T47D (cell line): ENCODE data around the gene KIF3B.
A peak's percentile ranks its signal among the peaks of the same experiment; 100 is the strongest.

Source experiments
- DNase-seq, 2 experiments: peaks; one replicate each; pipeline versions ENCODE4 v3.0.0 to v3.0.0-alpha.2; 2011 to 2012; ENCODE audit warnings: low read depth in 1 of 2, low spot score in 1 of 2
- JUND ChIP-seq: IDR thresholded peaks from 2 replicates; pipeline ENCODE4 v1.6.1; 2012; ENCODE audit warnings: low read depth
- in situ Hi-C: cut with HindIII; loops from 2 replicates; pipeline ENCODE4 v1.10.0; 2016; ENCODE audit warnings: low sequenced_read_pairs, low pct_unique_long_range_greater_than_20kb

Gene KIF3B

DNA sequence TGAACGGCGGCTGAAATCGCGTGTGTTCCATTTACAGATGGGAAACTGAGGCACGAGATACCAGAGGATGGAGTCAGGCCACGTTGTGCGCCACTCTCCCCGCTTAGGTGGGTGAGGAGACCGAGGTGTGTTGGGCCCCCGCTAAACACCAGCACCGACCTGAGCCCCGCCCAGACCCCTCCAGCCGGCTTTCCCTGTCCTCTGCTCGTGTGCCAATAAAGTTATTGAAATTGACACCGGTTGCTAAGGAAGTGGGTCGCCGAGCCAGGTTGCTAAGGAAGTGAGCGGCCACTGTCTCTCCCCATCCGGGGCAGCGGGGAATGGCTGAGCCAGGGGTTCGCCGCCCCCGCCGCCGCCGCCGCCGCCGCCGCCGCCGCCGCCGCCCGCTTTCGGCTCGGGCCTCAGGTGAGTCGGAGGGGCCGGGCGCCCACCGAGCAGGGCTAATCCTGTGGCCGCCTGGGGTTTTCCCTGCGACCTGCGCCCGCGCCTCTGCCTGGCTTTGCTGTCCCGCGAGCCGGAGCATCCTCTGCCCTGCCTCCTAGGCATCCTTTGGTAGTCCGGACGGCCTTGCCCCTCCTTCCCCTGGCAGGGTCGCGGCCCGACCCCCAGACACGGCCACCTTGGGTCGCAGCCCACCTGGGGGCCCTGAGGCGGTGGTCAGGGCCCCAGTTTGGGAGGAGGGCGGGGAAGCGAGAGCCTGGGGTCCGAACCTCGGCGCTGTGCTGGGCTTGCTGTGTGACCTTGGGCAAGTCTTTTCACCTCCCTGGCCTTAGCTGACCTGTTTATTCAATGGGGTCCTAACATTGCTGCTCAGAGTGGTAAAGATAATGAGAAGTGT lies at the start of gene KIF3B:
Gene KIF3B (plus strand): TSS at position 291 of the 838 bp plus-strand sequence. CDS start 32,127 bp downstream, outside the sequence.
- in situ Hi-C loops, result no loop called here
- no peak for TF ChIP-seq JUND
- DNase-seq, result peak; percentile 95 to 97

GRCh38 chr20:32227744-32228688 lies 49.4 kb upstream of the KIF3B start:
- DNase-seq, result no peak
- no peak for TF ChIP-seq JUND
- in situ Hi-C loops, result no loop called here

GRCh38 chr20:32229251-32229747 lies 48.2 kb upstream of the KIF3B start:
- DNase-seq, result no peak
- TF ChIP-seq JUND, result no peak
- in situ Hi-C loops, result no loop called here

DNA sequence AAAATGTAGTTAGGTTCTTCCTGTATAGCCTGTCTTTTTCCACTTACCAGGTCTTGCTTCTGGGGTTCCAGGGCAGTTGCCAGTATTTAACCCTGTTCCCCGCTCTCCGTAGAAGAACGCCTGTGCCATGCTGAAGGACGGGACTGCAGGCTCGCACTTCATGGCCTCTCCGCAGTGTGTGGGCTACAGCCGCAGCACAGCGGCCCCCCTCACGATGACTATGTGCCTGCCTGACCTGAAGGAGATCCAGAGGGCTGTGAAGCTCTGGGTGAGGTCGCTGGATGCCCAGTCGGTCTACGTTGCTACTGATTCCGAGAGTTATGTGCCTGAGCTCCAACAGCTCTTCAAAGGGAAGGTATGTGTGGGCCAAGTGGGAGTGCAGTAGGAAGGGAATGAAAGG lies 46.7 kb upstream of the KIF3B start:
- in situ Hi-C loops, result no loop called here
- TF ChIP-seq JUND, result no peak
- DNase-seq, result no peak

GRCh38 chr20:32231245-32231644 lies 46.2 kb upstream of the KIF3B start:
- in situ Hi-C loops, result no loop called here
- no peak for DNase-seq
- TF ChIP-seq JUND, result no peak

DNA sequence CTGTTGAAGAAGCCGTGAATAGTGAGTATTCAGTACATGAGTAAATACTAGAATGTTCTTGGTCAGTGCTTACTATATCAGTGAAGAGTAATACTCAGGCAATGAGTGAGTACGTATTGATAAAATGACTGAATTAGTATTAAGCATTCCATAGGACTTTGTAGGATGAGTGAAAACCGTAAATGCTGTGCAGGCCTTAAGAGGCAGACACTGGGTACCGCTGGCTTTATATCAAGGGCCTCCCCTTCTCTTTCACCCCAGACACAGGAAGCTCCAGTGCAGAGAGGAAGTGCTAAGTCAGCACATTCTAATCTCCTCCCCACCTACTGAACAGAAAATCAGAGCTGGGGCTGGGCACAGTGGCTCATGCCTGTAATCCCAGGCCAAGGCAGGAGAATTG lies 45.6 kb upstream of the KIF3B start:
- no peak for DNase-seq
- in situ Hi-C loops, result no loop called here
- no peak for TF ChIP-seq JUND

DNA sequence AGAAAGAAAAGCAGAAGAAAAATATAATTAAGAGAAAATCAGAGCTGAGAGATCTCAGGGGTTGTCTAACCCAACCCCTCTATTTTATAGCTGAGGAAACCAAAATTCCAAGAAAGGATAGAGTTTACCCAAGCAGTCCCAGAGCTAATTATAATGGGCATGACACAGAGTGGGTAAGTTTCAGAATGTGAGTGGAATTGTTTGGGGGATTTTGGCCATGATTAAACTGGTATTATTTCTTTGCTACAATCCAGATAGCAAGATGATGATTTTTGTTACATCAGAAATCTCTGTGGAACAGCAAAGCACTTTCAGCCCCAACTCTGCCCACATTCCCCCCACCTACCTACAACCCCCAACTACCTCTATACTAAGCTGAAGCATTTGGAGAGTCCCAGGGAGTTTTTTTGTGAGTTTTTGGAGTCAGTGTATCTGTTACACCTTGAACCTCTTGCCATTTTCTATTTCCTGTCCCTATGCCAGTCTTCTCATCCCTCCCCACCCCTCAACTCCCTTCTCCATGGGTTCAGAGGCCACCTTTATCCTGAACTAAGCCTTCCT lies 45.0 kb upstream of the KIF3B start:
- no peak for DNase-seq
- in situ Hi-C loops, result no loop called here
- no peak for TF ChIP-seq JUND

- TF ChIP-seq JUND, result no peak
Measured at GRCh38 chr20:32233286-32233685, 44.2 kb upstream of the KIF3B start.

DNA sequence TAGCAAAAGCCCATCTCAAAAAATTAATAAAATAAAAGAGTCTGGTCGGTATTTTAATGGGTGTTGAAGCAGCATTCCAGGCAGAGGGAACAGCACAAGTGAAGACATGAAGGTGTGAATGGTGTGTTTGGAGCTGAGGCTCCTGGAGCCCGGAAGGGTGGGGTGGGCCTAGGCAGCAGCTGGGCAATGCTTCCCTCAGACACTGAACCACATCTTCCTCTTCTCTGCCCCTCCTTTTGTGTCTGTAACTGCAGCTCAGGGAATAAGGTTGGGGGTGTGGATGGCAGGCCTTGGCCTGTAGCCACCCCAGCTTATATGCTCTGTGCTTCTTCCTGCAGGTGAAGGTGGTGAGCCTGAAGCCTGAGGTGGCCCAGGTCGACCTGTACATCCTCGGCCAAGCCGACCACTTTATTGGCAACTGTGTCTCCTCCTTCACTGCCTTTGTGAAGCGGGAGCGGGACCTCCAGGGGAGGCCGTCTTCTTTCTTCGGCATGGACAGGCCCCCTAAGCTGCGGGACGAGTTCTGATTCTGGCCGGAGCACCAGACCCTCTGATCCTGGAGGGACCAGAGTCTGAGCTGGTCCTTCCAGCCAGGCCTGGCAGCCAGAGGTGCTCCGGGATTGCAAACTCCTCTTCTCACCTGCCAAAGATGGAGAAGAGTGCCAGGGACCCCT lies 43.2 kb upstream of the KIF3B start:
- TF ChIP-seq JUND, result no peak
- in situ Hi-C loops, result no loop called here
- DNase-seq, result no peak

More at GRCh38 chr20:32233286-32233685, 44.2 kb upstream of the KIF3B start:
- in situ Hi-C loops, result no loop called here
- DNase-seq, result no peak

DNA sequence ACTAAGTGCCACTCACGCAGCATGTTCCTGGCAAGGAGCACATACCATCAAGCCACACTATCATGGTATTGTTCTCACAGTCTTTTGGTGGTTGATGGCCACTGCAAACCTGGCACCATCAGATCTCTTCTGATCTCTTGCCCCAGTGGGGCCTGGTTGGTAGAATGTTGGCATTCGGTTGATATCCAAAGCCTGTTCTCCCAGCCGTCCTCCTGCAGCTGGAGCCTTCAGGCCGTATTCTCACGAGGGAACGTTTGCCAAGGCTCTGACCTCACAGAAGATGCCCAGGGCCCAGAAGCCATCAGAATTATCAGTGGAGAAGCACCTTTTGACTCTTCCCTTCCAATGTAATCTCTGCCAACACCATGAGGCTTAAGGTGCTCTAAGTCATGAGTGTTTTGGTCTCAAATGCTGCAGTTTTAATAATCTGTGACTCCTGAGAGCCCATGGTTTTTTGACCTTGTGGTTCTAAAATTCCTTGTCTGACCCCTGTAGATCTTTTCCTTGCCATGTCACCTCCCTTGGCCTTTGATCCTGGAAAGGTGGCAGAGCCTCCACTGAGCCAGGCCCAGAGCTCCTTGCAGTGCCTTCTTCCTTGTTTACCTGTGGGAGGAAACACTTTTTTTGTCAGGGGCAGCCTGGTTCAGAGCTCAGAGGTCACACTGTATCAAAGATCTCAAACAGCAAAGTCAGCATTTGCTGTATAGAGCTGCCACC lies 42.0 kb upstream of the KIF3B start:
- in situ Hi-C loops, result no loop called here
- no peak for DNase-seq
- TF ChIP-seq JUND, result no peak

DNA sequence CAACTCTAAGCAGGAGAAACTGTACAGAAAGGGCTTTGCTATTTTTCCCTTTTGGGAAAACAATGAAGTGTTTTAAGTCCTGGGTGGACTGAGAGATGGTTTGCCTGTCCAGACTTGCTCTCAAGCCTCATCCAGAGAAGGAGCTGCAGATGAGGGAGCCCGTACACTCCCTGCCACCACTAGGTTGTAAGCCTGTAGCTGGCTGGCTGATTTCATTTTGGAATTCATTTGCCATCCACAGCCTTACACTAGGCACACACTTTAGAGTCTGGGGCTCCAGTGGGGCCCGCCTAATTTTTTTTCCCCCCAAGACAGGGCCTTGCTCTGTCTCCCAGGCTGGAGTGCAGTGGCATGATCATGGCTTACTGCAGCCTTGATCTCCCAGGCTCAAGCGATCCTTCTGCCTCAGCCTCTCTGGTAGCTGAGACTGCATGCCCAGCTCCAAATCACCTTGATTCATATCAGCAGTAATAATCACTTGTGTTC lies 41.4 kb upstream of the KIF3B start:
- no peak for DNase-seq
- in situ Hi-C loops, result no loop called here
- no peak for TF ChIP-seq JUND
